ENCODE data around the gene POLR2L.
A peak's percentile ranks its signal among the peaks of the same experiment; 100 is the strongest.

Gene POLR2L

GRCh38 chr11:796565-797295, 45.6 kb downstream of the POLR2L start:
- no peak for DNase-seq (ENCODE audit: low read depth in 2 of 3, low spot score in 1 of 3)

- peak; percentile 74 to 86 (median 80) for DNase-seq (ENCODE audit: low read depth in 2 of 3, low spot score in 1 of 3)
Measured at GRCh38 chr11:795634-796564, 46.4 kb downstream of the POLR2L start.

GRCh38 chr11:794766-795633, 47.3 kb downstream of the POLR2L start:
- DNase-seq (ENCODE audit: low read depth in 2 of 3, low spot score in 1 of 3), result no peak

GRCh38 chr11:794013-794765, 48.1 kb downstream of the POLR2L start:
- DNase-seq (ENCODE audit: low read depth in 2 of 3, low spot score in 1 of 3), result no peak

GRCh38 chr11:793556-793955, 48.8 kb downstream of the POLR2L start:
- no peak for DNase-seq (ENCODE audit: low read depth in 2 of 3, low spot score in 1 of 3)

GRCh38 chr11:792873-793272, 49.5 kb downstream of the POLR2L start:
- no peak for DNase-seq (ENCODE audit: low read depth in 2 of 3, low spot score in 1 of 3)

- DNase-seq (ENCODE audit: low read depth in 2 of 3, low spot score in 1 of 3), result no peak
Measured at GRCh38 chr11:792535-792821, 49.9 kb downstream of the POLR2L start.

GRCh38 chr11:791658-792534, 50.4 kb downstream of the POLR2L start:
- no peak for DNase-seq (ENCODE audit: low read depth in 2 of 3, low spot score in 1 of 3)

- no peak for DNase-seq (ENCODE audit: low read depth in 2 of 3, low spot score in 1 of 3)
Measured at GRCh38 chr11:790721-791564, 51.4 kb downstream of the POLR2L start.

GRCh38 chr11:789943-790342, 52.4 kb downstream of the POLR2L start, which contains the start of gene CEND1:
CEND1 (minus strand) TSS chr11:790090; CDS start chr11:788576, 1,514 bp downstream.
- peak in 1 of 3 donors; percentile 51 for DNase-seq (ENCODE audit: low read depth in 2 of 3, low spot score in 1 of 3)

All from stimulated activated CD4-positive, alpha-beta T cell treated with anti-CD3 and anti-CD28 coated beads, Interleukin-12 subunit alpha, Interleukin-12 subunit beta, amount 100 ng/mL, for 48 hours (primary cell).